GM18502 (cell line): ENCODE data around the gene ITGB5.
"Not testable (repeated sequence)": the region's sequence is repeated elsewhere in the genome, so short reads cannot be mapped to it uniquely, and the experiment has no call there.

Source experiments
- ATAC-seq: cut with Tn5 transposase; IDR thresholded peaks from one replicate; pipeline ENCODE4 v1.9.1; 2021; ENCODE audit warnings: mild to moderate bottlenecking; ENCODE audit not compliant: unreplicated experiment, poor library complexity

The ITGB5 gene

DNA sequence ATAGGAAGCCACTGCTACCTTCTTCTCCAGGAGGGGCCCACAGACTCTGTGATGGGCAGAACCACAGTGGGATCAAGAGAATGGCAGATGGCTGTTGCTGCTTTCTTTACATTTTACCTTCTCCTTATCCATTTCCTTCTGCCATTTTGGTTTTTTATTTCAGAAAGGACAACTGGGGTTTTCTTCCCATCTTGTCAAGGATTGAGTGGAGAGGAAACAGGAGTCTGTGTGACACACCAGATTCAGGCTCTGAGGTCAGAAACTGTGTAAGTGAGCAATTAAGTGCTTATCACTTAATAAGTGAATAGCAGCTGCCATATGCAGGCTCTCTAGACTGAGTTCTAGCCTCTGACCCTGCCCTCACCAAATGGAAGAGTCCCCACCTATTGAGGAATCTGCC is 47.3 kb downstream of the ITGB5 start:
- no peak for ATAC-seq

DNA sequence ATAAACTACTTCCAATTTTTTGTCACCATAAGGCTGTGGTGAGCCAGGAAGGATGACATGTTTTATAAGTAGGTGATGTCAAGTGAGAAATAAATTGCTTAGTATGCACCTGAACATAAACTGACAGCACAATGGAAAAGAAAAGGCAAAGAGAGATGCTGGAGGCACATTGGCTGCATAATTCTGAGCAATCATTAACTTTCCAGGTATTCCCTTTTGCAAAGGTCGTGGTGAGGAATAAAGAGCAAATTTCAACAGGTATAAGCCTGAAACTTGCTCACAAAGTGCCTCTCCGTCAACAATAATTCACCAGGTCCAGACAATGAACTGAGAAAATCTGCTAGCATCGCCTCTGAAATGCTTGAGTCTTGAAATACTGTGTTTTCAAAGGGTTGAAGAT is 48.2 kb downstream of the ITGB5 start:
- no peak for ATAC-seq

DNA sequence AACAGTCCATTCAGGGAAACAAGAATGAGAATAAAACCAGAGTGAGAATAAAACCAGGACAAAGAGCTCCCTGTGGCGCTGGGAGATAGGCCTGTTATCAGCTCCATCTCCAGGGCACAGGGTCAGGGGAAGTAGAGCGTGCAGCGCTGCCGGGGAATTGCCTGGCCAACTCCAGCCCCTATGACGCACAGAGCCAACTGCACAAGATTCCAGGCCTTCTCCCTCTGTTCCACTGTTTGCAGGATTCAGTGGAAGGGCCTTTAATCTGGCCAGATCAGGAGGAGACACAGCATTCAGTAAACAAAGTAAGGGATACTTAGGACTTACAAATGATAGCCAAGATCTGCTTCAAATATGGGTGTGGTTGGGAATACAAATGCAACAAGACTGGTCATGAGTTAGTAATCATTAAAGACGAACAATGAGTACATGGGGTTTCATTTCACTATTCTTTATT is 49.4 kb downstream of the ITGB5 start:
- no peak for ATAC-seq

DNA sequence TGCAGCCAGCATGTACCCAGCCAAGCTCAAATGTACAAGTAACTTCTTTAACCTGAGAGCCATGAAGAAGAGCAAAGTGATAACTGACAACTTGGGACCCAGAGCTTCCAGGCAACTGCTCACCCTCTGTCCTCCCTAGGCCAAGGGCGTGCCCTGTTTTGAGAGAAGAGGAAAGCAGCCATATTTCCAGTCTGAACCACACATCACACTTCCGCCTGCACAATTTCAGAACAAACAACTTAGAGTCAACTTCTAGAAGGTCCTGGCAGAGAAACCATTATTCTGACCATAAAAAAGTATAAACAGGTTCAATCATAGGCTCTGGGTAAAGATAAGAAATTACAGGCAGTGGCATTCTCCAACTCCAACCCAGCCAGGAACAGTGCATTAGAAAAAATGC is 50.1 kb downstream of the ITGB5 start:
- no peak for ATAC-seq

DNA sequence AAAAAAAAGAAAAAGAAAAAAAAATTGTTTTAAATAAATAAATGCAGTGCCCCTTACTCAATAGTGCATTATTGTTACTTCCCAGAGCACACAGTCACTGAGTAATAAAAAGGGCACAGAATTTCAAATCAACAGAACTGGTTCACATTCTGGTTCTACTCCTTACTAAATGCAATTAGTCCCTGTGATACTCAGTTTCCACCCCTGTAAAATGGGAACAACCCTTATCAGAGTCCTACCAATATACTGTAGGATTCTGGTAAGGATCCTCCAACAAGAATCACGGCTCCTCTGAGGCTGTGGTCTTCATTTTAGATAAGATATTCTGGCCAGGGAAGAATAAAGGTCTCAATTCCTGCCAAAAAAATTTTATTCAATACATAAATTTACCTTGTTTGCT is 50.7 kb downstream of the ITGB5 start:
- no peak for ATAC-seq

DNA sequence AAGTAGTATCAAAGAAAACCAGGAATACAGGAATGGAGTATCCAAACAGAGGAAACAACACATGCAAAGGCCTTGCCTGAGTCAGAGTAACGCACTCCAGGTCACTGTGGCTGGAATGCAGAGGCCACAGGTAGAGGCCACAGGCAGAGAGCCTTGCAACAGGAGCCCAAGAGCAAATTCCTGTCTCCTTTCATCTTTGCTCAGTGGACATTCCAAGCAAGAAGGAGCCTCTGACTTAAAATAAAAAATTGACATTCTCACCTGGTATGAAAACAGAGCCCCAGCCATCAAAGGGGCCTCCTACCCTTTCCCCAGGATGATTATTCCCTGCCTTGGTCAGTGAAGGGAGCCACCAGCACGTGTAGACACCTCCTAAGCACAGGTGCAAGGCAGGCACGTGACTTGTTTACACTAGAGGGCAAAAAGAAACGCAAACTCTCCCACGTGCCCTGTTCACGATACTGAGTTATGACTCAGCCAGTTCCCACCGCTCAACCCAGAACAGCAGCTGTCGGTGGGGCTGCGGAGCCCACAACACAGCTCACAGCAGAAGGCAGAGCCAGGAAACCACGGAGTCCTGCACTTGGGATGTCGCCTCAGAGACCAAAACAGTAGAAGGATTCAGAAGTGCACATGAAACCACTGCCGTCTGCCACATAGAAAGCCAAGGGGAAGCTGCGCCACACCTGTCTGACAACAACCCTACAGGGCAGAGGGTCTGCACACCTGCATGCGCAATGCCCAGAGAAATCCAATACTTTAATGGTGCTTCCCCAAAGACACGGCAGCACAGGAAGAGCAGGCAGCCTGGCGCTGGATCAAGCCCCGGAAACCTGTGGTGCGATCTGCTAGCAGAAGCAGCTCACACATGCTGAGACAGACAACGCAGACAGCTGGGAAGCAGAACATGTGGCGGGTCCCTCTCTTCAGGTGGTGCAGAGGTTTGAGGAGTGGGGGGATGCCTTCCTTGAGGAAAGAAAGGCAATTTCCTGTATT is 52.1 kb downstream of the ITGB5 start:
- peak; percentile 93 for ATAC-seq

DNA sequence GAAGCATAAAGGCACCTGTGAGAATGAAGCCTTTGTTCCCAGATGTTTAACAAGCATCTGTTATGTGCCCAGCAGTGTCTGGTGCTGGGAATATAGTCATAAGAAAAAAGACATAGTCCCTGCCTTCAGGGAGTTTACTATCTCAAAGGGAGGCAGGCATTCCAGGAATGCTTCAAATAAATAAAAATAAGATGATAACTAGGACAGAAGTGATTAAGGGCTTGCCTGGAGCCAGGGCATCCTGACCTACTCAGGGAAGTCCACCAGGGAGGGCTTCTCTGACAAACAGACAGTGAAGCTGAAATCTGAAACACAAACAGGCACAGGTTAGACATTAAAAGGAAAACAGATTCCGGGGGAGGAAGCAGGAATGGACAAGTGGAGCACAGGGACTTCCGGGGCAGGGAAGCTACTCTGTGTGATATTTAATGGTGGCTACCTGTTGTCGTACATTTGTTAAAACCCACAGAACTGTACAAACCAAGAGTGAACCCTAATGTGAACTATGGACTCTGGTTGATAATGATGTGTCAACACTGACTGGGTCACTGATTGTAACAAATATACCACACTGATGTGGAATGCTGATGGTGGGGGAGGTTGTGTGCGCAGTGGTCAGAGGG is 53.3 kb downstream of the ITGB5 start:
- ATAC-seq: no peak

DNA sequence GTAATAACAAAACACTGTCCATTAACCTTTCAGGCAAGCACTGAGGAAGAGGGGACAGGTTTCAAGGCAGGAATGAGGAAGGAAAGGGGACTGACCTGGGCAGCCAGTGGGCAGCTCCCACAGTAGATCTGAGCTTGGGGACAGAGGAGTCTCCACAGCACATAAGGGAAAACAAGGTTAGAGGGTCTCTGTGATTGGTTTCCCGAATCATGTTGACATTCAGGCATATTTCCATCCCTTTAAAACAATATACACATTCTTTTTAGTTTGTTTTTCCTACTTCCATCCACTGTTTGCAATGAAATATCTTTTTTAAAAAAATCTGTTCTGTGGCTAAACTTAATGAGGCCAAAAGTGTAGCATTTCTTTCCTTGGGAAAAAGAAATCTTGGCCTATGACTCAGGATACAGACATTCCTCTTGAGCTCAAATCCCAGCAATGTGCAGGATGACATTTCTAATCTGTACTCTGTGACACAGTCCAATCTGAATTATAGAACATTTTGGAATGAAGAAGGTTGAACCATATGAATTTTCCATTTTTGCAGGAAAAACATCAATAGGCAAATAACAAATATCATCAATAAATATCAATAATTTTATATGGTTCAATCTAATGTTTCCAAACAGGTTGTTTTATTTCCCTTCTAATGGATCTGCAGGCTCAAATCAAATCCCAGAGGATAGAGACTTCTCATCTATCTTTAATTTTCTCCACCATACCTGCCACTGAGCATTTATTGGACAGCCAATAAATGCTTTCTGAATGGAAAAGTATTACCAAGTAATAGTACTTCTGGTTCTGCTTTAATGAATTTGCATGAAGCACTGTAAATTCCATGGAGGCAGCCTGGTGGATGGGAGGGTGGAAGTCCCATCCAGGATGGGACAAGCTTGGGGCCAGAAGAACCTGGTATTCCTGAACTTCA is 54.1 kb downstream of the ITGB5 start:
- no peak for ATAC-seq

DNA sequence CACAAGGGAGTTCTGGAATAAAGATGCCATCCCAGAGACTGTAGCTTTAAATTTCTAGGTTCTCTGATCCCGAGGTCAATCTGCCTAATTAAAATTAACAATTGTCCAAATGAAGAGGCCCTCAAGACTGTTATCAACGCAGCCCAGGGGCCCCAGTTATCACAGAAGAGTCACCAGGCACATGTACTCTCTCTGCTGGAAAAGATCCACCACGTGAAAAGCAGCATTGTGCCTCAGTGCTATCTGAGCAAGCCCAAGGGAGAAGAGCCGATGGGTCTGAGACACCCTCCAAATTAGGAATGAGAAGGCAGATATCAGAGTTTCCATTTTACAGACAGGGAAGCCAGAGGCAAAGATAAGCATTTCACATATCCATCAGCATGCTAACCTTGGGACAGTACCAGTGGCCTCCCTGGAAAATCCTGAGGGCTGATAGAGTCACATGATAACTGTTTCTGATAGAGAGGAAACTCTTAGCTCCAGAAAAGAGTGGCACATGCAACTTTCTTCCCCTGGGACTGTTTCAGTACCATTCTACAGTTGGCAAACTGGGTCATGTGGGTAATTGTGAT is 55.5 kb downstream of the ITGB5 start:
- no peak for ATAC-seq

DNA sequence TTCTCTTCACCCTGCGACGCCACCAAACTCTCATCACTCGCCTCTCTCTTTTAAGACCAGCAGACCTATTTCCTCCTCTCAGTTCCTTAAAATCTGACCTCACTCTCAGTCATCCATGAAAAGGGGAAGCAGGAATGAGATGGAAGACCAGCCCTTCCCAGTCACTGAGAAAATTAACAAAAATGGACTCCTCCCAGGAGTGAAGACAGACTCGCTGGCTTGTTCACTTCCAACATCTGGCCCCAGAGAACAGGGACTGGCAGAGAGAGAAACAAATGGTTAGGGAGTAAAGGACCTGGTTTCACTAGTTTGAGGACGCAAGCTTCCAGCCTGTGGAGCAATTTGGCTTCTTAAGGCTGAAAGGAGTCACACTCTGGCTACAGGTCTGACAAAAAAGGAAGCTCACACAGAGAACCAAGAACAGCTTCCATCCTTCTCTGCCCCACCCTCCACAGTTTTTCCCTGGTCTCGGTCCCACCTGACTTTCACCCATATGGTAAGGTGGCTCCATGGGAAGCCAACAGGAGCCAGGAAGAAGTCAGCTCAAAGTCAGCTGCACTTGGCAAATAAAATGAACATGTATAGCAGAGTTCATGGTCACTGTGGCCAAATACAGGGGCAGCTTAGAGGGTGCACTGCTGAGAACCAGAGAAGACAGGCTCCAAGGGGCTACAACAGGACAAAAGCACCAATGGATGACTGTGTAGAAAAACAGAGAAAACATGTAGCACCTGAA is 57.2 kb downstream of the ITGB5 start:
- ATAC-seq: no peak

DNA sequence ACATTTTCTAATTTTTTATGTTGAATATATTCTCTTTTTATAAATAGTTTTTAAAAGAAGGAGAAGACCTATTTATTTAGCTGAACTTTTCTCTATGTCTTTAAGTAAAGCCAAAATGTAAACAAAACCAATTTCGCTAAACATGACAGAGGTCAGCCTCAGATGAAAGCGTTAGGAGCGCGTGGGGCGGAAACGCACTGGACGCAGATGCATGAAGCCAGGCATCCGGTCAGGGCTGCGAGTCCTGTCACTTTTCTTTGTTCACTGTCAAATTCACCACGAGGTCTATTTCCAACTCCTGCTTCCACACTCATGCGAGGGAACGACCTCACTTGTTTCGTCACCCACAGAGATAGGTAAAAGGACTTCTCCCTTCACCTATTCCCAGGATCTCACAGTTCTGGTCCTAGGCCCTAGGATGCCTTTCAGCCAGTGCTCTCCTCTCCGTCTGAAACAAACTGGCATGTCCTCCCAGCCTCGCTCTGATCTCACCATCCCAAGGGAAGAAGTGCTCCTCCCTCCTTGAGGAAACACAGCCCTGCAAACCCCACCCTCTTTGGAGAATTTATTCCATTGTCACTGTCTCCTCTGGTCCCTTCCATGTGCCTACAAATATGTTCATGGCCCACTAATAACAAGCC is 57.9 kb downstream of the ITGB5 start:
- ATAC-seq: no peak

DNA sequence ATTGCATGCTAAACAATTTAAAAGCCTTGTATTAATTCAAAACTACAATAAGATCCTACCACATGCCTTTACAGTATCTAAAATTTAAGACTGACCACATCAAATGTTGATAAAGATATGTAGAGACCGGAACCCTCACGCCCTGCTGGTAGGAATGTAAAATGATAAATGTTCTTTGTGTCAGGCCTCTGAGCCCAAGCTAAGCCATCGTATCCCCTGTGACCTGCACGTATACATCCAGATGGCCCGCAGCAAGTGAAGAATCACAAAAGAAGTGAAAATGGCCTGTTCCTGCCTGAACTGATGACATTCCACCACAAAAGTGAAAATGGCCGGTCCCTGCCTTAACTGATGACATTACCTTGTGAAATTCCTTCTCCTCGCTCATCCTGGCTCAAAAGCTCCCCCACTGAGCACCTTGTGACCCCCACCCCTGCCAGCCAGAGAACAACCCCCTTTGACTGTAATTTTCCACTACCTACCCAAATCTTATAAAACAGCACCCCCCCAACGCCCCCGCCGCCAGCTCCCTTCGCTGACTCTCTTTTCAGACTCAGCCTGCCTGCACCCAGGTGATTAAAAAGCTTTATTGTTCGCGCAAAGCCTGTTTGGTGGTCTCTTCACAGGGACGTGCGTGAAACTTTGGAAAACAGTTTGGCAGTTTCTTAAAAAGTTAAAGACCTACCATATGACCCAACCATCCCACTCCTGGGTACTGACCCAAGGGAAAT is 59.5 kb downstream of the ITGB5 start:
- ATAC-seq: not testable (repeated sequence)

DNA sequence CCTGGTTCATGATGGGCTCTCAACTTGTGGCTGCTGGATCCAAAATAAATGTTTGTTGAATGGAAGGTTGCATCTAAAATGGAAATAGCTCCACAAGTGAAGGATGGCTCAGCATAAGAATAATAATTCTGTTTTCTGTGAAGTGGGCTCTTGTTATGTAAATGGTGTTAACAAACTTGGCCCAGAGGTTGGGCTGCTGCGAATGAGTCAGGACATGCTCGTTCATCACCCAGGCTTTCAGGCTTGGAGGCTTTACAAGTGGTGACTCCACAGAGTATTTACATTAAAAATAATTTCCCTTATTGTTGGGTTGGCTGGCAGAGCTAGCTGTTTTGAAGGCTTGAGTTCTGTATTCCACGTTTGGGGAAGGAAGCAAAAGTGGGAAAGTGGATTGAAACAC is 60.5 kb downstream of the ITGB5 start:
- ATAC-seq: no peak

DNA sequence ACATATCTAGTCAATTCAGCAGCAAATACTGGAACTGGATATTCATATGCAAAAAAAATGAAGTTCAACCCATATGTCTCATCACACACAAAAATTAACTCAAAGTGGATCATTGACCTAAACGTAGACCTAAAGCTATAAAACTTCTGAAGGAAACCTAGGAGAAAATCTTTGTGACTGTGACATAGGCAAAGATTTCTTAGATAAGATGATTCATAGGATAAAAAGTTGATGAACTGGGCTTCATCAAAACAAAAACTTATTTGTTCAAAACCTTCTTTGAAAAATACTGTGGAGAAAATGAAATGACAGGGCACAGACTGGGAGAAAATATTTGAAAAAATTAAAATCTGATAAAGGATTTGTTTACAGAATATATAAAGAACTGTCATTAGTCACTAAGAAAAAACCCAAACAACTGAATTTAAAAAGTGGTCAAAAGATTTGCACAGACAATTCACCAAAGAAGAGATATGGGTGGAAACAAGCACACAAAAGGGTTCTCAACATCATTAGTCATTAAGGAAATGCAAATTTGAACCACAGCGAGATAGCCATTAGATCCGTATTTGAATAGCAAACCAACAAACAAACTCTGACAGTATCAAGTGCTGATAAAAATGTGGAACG is 62.8 kb downstream of the ITGB5 start:
- ATAC-seq: no peak

DNA sequence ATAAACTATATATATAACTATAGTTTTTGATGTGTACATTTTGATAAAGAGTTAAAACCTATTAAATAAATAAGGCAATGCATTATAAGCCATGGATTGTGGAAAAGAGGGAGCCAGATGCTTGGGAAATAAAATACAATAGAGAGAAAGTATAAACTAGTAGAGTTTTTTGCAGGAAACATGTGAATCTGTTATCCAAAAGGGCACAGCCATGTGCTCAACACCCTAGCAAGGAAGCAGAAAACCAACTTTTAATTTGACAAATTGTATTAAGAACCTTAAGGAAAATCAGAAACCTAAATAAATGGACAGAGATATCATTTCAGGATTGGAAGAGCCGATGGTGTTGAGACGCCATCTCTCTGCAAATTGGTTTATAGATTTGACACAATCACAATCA is 63.5 kb downstream of the ITGB5 start:
- ATAC-seq: no peak

DNA sequence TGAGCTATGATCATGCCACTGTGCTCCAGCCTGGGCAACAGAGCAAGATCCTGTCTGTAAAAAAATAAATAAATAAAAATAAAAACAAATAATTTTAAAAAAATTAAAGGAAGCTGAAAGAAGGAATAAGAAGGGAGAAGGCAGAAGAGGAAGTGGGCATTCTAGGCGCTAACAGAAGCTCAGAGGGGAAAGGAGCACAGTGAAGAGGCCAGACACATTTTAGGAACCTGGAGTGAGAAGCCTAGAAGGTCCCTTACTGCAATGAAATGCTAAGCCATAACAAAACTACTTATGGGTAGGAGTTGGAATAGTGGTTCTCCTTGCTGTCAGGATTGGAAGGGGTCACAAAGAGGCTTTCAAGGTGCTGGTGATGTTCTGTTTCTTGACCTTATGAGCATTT is 64.0 kb downstream of the ITGB5 start:
- no peak for ATAC-seq

DNA sequence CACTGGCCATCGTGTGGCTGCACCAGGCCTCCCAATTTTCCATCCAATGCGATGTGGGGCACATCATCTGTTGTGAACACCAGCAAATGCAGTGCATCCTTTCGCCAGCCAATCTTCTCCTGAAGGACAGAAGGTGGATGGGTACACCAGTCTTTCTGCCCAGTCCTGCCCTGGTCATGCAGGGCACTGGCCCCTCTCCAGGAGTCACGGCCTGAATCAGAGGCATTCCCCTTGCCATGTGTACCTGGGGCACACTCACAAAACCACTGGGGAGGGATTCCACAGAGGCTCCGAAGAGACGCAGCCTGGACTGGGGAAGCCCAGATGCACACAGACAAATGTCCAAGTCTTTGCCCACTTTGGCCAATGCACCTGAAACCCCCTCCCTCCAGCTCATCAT is 65.8 kb downstream of the ITGB5 start:
- ATAC-seq: no peak
